Measurements from ENCODE around the gene AMN1.

- TF ChIP-seq EZH2 (conservative IDR thresholded peaks at IDR 0.05; ENCODE audit: low read depth, low read length) = no peak
- TF ChIP-seq REST (IDR thresholded peaks at IDR 0.05; ENCODE audit: borderline replicate concordance in 1 of 2, low read depth in 1 of 2, low read length in 2 of 2) = no peak
- TF ChIP-seq ZNF652 (CRISPR knock-in tag; IDR thresholded peaks at IDR 0.05; ENCODE audit: borderline replicate concordance, low read depth) = no peak
- TF ChIP-seq CTCF (CRISPR knock-in tag; IDR thresholded peaks at IDR 0.05) = no peak
- TF ChIP-seq ZNF776 (CRISPR knock-in tag; IDR thresholded peaks at IDR 0.05) = no peak
- no peak for TF ChIP-seq ZBTB25 (CRISPR knock-in tag; IDR thresholded peaks at IDR 0.05)
- no peak for TF ChIP-seq BRCA1 (CRISPR knock-in tag; IDR thresholded peaks at IDR 0.05)
- no peak for TF ChIP-seq FOSL1 (CRISPR knock-in tag; IDR thresholded peaks at IDR 0.05; ENCODE audit: borderline replicate concordance)
Observed at GRCh38 chr12:31752450-31752849, 23.6 kb upstream of the AMN1 start.

Measured in HepG2 (cell line).